Endodermal cell (in vitro differentiated cells): ENCODE measurements around the gene RNF32. TPM values are rescaled to one million over a fixed set of nuclear protein-coding genes. Genes with fewer than 3 reads are reported as not detected.
"Not testable (repeated sequence)": the region's sequence is repeated elsewhere in the genome, so short reads cannot be mapped to it uniquely, and the experiment has no call there.

Source experiments
- DNase-seq: peaks from one replicate; pipeline ENCODE4 v3.0.0-alpha.2; 2017
- H3K27ac ChIP-seq: 2 replicates; pipeline ENCODE4 v1.5.1; 2013; ENCODE audit warnings: mild to moderate bottlenecking, low read depth, low read length, moderate library complexity
- H3K27me3 ChIP-seq: 2 replicates; pipeline ENCODE4 v1.6.1; 2013; ENCODE audit warnings: mild to moderate bottlenecking, low read length, moderate library complexity; ENCODE audit not compliant: insufficient read depth, control insufficient read depth, poor library complexity, severe bottlenecking
- H3K36me3 ChIP-seq: 2 replicates; pipeline ENCODE4 v1.7.0; 2013; ENCODE audit warnings: mild to moderate bottlenecking, low read length, moderate library complexity; ENCODE audit not compliant: control insufficient read depth, insufficient read depth
- H3K4me1 ChIP-seq: one replicate; pipeline ENCODE4 v1.7.0; 2013; ENCODE audit warnings: low read length; ENCODE audit not compliant: control insufficient read depth, insufficient read depth
- H3K4me3 ChIP-seq: 2 replicates; pipeline ENCODE4 v1.5.1; 2013; ENCODE audit warnings: mild to moderate bottlenecking, low read length, moderate library complexity
- H3K9ac ChIP-seq: 2 replicates; pipeline ENCODE4 v1.6.1; 2013; ENCODE audit warnings: mild to moderate bottlenecking, low read length, moderate library complexity; ENCODE audit not compliant: poor library complexity, severe bottlenecking; ENCODE audit errors: extremely low read depth
- H3K9me3 ChIP-seq: 2 replicates; pipeline ENCODE4 v1.6.1; 2013; ENCODE audit warnings: mild to moderate bottlenecking, low read length, moderate library complexity; ENCODE audit not compliant: control insufficient read depth
- H3K27ac Mint-ChIP-seq: 2 replicates; pipeline ENCODE4 v1.8.0; 2020; ENCODE audit warnings: mixed read lengths
- H3K27me3 Mint-ChIP-seq: 2 replicates; pipeline ENCODE4 v1.8.0; 2021; ENCODE audit warnings: mild to moderate bottlenecking, mixed read lengths; ENCODE audit not compliant: insufficient read depth
- H3K36me3 Mint-ChIP-seq: 2 replicates; pipeline ENCODE4 v1.8.0; 2020; ENCODE audit warnings: low read depth, mixed read lengths
- H3K4me1 Mint-ChIP-seq: 2 replicates; pipeline ENCODE4 v1.8.0; 2020; ENCODE audit warnings: mixed read lengths
- H3K4me3 Mint-ChIP-seq: 2 replicates; pipeline ENCODE4 v1.8.0; 2020; ENCODE audit warnings: mild to moderate bottlenecking, moderate library complexity, mixed read lengths
- H3K9me3 Mint-ChIP-seq: 2 replicates; pipeline ENCODE4 v1.8.0; 2020; ENCODE audit warnings: mild to moderate bottlenecking, mixed read lengths
- WGBS, 2 experiments: methylation state at CpG; one replicate each; pipeline versions ENCODE4 v1.1.5 to v1.1.7; 2013; ENCODE audit warnings: missing lambda C conversion rate in 2 of 2, mixed read lengths in 1 of 2; ENCODE audit not compliant: insufficient coverage in 1 of 2, insufficient read length in 1 of 2; 5-methylcytosine and 5-hydroxymethylcytosine counted together
- total RNA-seq, 2 donors: library from RNA; stranded (reverse); fragmentation: NEBNext Ultra II Directional in 1 of 2; extraction: Animal tissue kit (Norgen Biotek cat#: 25700) in 1 of 2; gene quantifications; 2 replicates in 1 of 2; 3 replicates in 1 of 2; pipeline ENCODE4 v1.2.1, GENCODE V29; 2021
- TF ChIP-seq, protein P1 (sequence below): fragments of 200-600 bp; sonication (generic); conservative IDR thresholded peaks from 2 replicates; pipeline ENCODE4 v1.5.0; 2021; ENCODE audit warnings: antibody characterized with exemption, mild to moderate bottlenecking

The RNF32 gene
- total RNA-seq, 2 donors from 2014 or later, result 1.1 to 2.5 TPM

DNA sequence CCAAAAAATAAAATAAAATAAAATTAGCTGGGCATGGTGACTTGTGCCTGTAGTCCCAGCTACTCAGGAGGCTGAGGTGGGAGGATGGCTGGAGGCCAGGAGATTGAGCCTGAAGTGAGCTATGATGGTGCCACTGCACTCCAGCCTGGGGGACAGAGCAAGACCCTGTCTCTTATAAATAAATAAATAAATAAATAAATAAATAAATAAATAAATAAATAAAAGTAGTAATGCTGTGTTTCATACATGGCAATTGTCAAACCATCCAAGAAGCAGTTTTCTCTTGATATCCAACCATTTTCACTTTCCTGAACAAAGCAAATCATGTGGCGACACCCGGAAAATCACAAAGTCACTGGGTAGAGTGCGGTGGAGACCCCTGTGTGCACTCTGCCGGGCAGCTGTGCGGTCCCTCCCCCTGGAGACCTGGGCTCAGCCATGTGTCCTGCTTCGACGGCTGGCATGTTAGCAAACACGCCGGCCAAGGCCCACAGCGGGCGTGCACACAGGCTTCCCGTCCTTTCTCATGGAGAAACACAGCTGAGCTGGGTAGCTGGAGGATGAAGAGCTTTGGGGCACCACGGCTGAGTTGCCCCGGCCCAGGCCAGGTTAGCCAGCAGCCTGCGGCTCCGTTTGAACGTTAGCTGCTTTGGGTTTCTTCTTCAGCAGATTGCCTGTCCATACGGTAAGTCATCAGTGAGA, 22.3 kb upstream of the RNF32 start:
- no peak for DNase-seq
- no peak overlapping the region for H3K4me3 ChIP-seq
- H3K9ac ChIP-seq, result no peak overlapping the region
- peaks cover 23% of the 10 kb centered on the region for H3K27me3 ChIP-seq
- Mint-ChIP-seq H3K36me3 (peaks cover 12% of the 10 kb centered on the region), H3K9me3 (peaks cover 16% of the 10 kb centered on the region), H3K4me1 (peaks cover 29% of the 10 kb centered on the region), H3K4me3 (no peak overlapping the region), H3K27me3 (peaks cover 27% of the 10 kb centered on the region), H3K27ac (no peak overlapping the region)
- WGBS, 2 experiments, result 85 to 90% methylated on average over 14 to 18 of the region's 18 CpGs
- TF ChIP-seq, protein P1, sequence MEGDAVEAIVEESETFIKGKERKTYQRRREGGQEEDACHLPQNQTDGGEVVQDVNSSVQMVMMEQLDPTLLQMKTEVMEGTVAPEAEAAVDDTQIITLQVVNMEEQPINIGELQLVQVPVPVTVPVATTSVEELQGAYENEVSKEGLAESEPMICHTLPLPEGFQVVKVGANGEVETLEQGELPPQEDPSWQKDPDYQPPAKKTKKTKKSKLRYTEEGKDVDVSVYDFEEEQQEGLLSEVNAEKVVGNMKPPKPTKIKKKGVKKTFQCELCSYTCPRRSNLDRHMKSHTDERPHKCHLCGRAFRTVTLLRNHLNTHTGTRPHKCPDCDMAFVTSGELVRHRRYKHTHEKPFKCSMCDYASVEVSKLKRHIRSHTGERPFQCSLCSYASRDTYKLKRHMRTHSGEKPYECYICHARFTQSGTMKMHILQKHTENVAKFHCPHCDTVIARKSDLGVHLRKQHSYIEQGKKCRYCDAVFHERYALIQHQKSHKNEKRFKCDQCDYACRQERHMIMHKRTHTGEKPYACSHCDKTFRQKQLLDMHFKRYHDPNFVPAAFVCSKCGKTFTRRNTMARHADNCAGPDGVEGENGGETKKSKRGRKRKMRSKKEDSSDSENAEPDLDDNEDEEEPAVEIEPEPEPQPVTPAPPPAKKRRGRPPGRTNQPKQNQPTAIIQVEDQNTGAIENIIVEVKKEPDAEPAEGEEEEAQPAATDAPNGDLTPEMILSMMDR, result no peak
- no peaks in the 10 kb centered on the region for H3K4me1 ChIP-seq
- H3K36me3 ChIP-seq, result no peaks in the 10 kb centered on the region
- no peak overlapping the region for H3K27ac ChIP-seq
- peaks cover 13% of the 10 kb centered on the region for H3K9me3 ChIP-seq

DNA sequence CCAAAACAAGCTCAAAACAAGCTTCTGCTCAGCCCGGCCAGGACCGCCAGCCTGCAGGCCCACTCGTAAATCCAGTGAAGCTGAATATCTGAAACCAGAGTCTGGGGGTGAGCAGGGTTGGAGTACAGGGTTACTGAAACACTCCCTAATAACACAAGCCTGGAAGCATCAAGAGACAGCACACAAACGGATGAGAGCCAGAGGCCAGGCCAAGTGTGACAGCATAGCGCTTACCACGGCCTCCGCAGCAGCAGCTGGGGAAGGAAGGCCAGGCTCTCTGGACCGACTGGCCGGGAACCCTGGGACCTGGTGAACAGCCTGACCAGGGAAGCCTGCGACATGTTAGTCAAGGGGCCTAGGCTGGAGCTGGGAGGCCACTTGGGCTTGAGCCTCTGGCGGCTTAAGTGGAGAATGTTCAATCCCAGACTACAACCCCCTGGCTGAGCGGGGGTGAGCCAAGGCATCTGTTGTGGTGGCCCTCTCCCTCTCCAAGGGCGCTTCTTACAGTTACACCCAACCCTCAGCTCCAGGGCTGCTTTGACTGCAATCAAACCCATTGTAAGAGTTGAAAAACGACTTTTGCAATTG, 21.7 kb upstream of the RNF32 start:
- Mint-ChIP-seq H3K36me3 (peaks cover 12% of the 10 kb centered on the region), H3K4me1 (peaks cover 29% of the 10 kb centered on the region), H3K4me3 (no peak overlapping the region), H3K27me3 (peaks cover 27% of the 10 kb centered on the region), H3K27ac (no peak overlapping the region), H3K9me3 (peaks cover 16% of the 10 kb centered on the region)
- no peaks in the 10 kb centered on the region for H3K4me1 ChIP-seq
- H3K9me3 ChIP-seq, result peaks cover 13% of the 10 kb centered on the region
- no peak overlapping the region for H3K4me3 ChIP-seq
- no peaks in the 10 kb centered on the region for H3K36me3 ChIP-seq
- no peak overlapping the region for H3K27ac ChIP-seq
- WGBS, 2 experiments, result 79 to 90% methylated on average over 4 to 14 of the region's 14 CpGs
- H3K27me3 ChIP-seq, result peaks cover 23% of the 10 kb centered on the region
- H3K9ac ChIP-seq, result no peak overlapping the region
- no peak for DNase-seq
- TF ChIP-seq, protein P1, result no peak

DNA sequence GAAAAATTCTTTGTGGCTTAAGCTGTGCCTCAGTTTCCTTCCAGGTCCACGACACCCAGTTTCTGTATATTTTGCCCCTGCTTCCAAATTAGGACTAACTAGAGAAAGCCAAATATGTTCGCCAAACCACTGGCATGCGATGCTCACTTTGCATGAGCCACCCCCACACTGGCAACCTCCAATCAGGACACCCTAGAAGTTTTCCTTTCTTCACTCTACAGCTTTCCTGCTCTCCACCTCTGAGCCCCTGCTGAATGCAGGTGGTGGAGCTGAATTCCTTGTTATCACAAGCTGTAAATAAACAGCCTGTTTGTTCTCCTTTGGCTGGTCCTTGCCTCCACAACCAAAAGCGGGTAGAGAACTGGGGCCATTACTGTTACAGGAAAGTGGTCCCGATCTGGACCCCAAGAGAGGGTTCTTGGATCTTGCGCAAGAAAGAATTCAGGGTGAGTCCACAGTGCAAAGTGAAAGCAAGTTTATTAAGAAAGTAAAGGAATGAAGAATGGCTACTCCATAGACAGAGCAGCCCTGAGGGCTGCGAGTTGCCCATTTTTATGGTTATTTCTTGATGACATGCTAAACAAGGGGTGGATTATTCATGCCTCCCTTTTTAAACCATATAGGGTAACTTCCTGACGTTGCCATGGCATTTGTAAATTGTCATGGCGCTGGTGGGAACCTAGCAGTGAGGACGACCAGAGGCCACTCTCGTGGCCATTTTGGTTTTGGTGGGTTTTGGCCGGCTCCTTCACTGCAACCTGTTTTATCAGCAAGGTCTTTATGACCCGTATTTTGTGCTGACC, 20.9 kb upstream of the RNF32 start:
- not testable (repeated sequence) for H3K4me3 ChIP-seq, H3K36me3 ChIP-seq, DNase-seq, H3K4me3 Mint-ChIP-seq, H3K9ac ChIP-seq, H3K4me1 ChIP-seq, H3K27ac ChIP-seq
- Mint-ChIP-seq H3K9me3 (peaks cover 16% of the 10 kb centered on the region), H3K27ac (peak overlapping the region; percentile 22), H3K4me1 (peaks cover 23% of the 10 kb centered on the region), H3K27me3 (peaks cover 27% of the 10 kb centered on the region), H3K36me3 (peaks cover 12% of the 10 kb centered on the region)
- peaks cover 23% of the 10 kb centered on the region for H3K27me3 ChIP-seq
- WGBS, 2 experiments, result 88% methylated on average over 10 to 13 of the region's 13 CpGs
- peaks cover 13% of the 10 kb centered on the region for H3K9me3 ChIP-seq
